IMR-90 (cell line): Measurements from ENCODE around the gene KIF16B. TPM values are rescaled to one million over a fixed set of nuclear protein-coding genes. Genes with fewer than 3 reads are reported as not detected.

ENCODE experiments used
- ATAC-seq: fragments of 200-7000 bp; cut with Tn5 transposase; 2 replicates; pipeline ENCODE4 v1.9.1; 2020; ENCODE audit warnings: low read depth, mild to moderate bottlenecking, moderate library complexity
- BruUV-seq: library from RNA; stranded (reverse); fragments of 400-500 nt; replicated peaks from 2 replicates; lab custom pipeline; 2021; lab: Mats Ljungman, UMichigan
- CTCF ChIA-PET: fragments of 300-600 bp; formaldehyde crosslinking; extraction: SDS; loops from one replicate; lab custom pipeline; 2021; ENCODE audit warnings: antibody characterized with exemption; lab: Yijun Ruan, JAX
- POLR2A ChIA-PET: fragments of 300-600 bp; sonication (Branson Sonifier 250); formaldehyde crosslinking; loops from one replicate; lab custom pipeline; 2022; ENCODE audit warnings: antibody characterized with exemption; ENCODE audit not compliant: unreplicated experiment; lab: Charles Lee
- DNase-seq: peaks from one replicate; pipeline ENCODE4 v3.0.0; 2013
- H2AFZ ChIP-seq: replicated peaks from 2 replicates; pipeline ENCODE3; 2013; ENCODE audit warnings: low read length, mild to moderate bottlenecking; ENCODE audit not compliant: poor library complexity
- H2AK5ac ChIP-seq: 2 replicates; pipeline ENCODE4 v1.6.1; 2013; ENCODE audit warnings: low read depth, low read length, inconsistent platforms
- H2AK9ac ChIP-seq: replicated peaks from 2 replicates; pipeline ENCODE3; 2013; ENCODE audit warnings: mild to moderate bottlenecking, low read depth, low read length, moderate library complexity; ENCODE audit not compliant: poor library complexity
- H2BK120ac ChIP-seq: 2 replicates; pipeline ENCODE4 v1.6.1; 2013; ENCODE audit warnings: low read depth, low read length, inconsistent platforms
- H2BK15ac ChIP-seq: 3 replicates; pipeline ENCODE4 v1.6.1; 2013; ENCODE audit warnings: low read depth, low read length, inconsistent platforms
- H2BK20ac ChIP-seq: 2 replicates; pipeline ENCODE4 v1.6.1; 2013; ENCODE audit warnings: low read depth, mild to moderate bottlenecking, inconsistent platforms, low read length, moderate library complexity
- H2BK5ac ChIP-seq: 2 replicates; pipeline ENCODE4 v1.6.1; 2013; ENCODE audit warnings: mild to moderate bottlenecking, low read depth, low read length, inconsistent platforms; ENCODE audit not compliant: poor library complexity, severe bottlenecking
- H3K14ac ChIP-seq: replicated peaks from 2 replicates; pipeline ENCODE4 v1.6.1; 2013; ENCODE audit warnings: low read depth, low read length, inconsistent platforms
- H3K18ac ChIP-seq: 2 replicates; pipeline ENCODE4 v1.6.1; 2013; ENCODE audit warnings: low read depth, low read length, control low read depth
- H3K23ac ChIP-seq: 2 replicates; pipeline ENCODE4 v1.6.1; 2013; ENCODE audit warnings: low read depth, low read length, inconsistent platforms
- H3K27ac ChIP-seq: 2 replicates; pipeline ENCODE4 v1.5.1; 2013; ENCODE audit warnings: mild to moderate bottlenecking, control low read depth, low read length; ENCODE audit not compliant: insufficient read depth
- H3K27me3 ChIP-seq: 2 replicates; pipeline ENCODE4 v1.6.1; 2013; ENCODE audit warnings: low read length; ENCODE audit not compliant: control insufficient read depth, insufficient read depth
- H3K36me3 ChIP-seq: 2 replicates; pipeline ENCODE4 v1.6.1; 2013; ENCODE audit warnings: low read length, mixed read lengths; ENCODE audit not compliant: control insufficient read depth, insufficient read depth
- H3K4ac ChIP-seq: 2 replicates; pipeline ENCODE4 v1.6.1; 2013; ENCODE audit warnings: low read depth, low read length, inconsistent platforms
- H3K4me1 ChIP-seq: 2 replicates; pipeline ENCODE4 v1.6.1; 2013; ENCODE audit warnings: low read length, mixed read lengths; ENCODE audit not compliant: control insufficient read depth, insufficient read depth
- H3K4me2 ChIP-seq: 2 replicates; pipeline ENCODE4 v1.6.1; 2013; ENCODE audit warnings: low read depth, mild to moderate bottlenecking, control low read depth, low read length, moderate library complexity
- H3K4me3 ChIP-seq: 2 replicates; pipeline ENCODE4 v1.5.1; 2013; ENCODE audit warnings: low read depth, mild to moderate bottlenecking, control low read depth, low read length, moderate library complexity; ENCODE audit not compliant: insufficient read depth
- H3K56ac ChIP-seq: 2 replicates; pipeline ENCODE4 v1.6.1; 2013; ENCODE audit warnings: low read length, inconsistent platforms; ENCODE audit not compliant: insufficient read depth; ENCODE audit errors: extremely low read depth
- H3K79me1 ChIP-seq, 2 experiments: 2 replicates each; pipeline ENCODE4 v1.6.1; 2013; ENCODE audit warnings: low read length in 2 of 2, inconsistent platforms in 1 of 2, low read depth in 1 of 2
- H3K9ac ChIP-seq: 2 replicates; pipeline ENCODE4 v1.6.1; 2013; ENCODE audit warnings: low read depth, low read length, control low read depth
- H3K9me1 ChIP-seq: 2 replicates; pipeline ENCODE4 v1.6.1; 2013; ENCODE audit warnings: low read length, inconsistent platforms; ENCODE audit not compliant: insufficient read depth
- H3K9me3 ChIP-seq: 2 replicates; pipeline ENCODE4 v1.6.1; 2013; ENCODE audit warnings: low read length; ENCODE audit not compliant: control insufficient read depth, insufficient read depth
- H4K20me1 ChIP-seq: 2 replicates; pipeline ENCODE4 v1.6.1; 2013; ENCODE audit warnings: low read length, inconsistent platforms; ENCODE audit not compliant: insufficient read depth
- H4K5ac ChIP-seq: 2 replicates; pipeline ENCODE4 v1.6.1; 2013; ENCODE audit warnings: mild to moderate bottlenecking, low read depth, low read length, control low read depth
- H4K8ac ChIP-seq, 2 experiments: 2 replicates each; pipeline ENCODE4 v1.6.1; 2013; ENCODE audit warnings: low read depth in 2 of 2, low read length in 2 of 2, control low read depth in 1 of 2, inconsistent platforms in 1 of 2
- H4K91ac ChIP-seq: 2 replicates; pipeline ENCODE4 v1.6.1; 2013; ENCODE audit warnings: low read depth, low read length, inconsistent platforms; ENCODE audit not compliant: insufficient read depth
- CEBPB ChIP-seq: IDR thresholded peaks from 2 replicates; pipeline ENCODE4 v1.6.1; 2012; ENCODE audit warnings: low read depth, low read length, improper control_type of control experiment
- CHD1 ChIP-seq: IDR thresholded peaks from 2 replicates; pipeline ENCODE4 v1.6.1; 2012; ENCODE audit warnings: low read depth, low read length, improper control_type of control experiment
- FOS ChIP-seq: fragments of 150-350 bp; IDR thresholded peaks from 2 replicates; pipeline ENCODE4 v1.6.1; 2016; ENCODE audit warnings: low read depth, low read length
- MAFK ChIP-seq: IDR thresholded peaks from 2 replicates; pipeline ENCODE4 v1.6.1; 2012; ENCODE audit warnings: low read depth, low read length, improper control_type of control experiment
- MAZ ChIP-seq: IDR thresholded peaks from 2 replicates; pipeline ENCODE4 v1.6.1; 2012; ENCODE audit warnings: low read depth, mild to moderate bottlenecking, low read length, improper control_type of control experiment, moderate library complexity, borderline replicate concordance
- MXI1 ChIP-seq: IDR thresholded peaks from 2 replicates; pipeline ENCODE4 v1.6.1; 2012; ENCODE audit warnings: low read depth, mild to moderate bottlenecking, low read length, moderate library complexity, borderline replicate concordance
- NFE2L2 ChIP-seq: fragments of 150-350 bp; IDR thresholded peaks from 2 replicates; pipeline ENCODE4 v1.6.1; 2016; ENCODE audit warnings: low read depth, mild to moderate bottlenecking, low read length
- RAD21 ChIP-seq: IDR thresholded peaks from 2 replicates; pipeline ENCODE4 v1.6.1; 2012; ENCODE audit warnings: low read length, improper control_type of control experiment
- RCOR1 ChIP-seq: IDR thresholded peaks from 2 replicates; pipeline ENCODE4 v1.6.1; 2012; ENCODE audit warnings: mild to moderate bottlenecking, low read length, improper control_type of control experiment; ENCODE audit not compliant: insufficient replicate concordance
- WGBS, 2 experiments: methylation state at CpG; one replicate each; pipeline versions ENCODE4 v1.1.5 to v1.1.7; 2013; ENCODE audit warnings: missing lambda C conversion rate in 2 of 2; ENCODE audit not compliant: insufficient read length in 1 of 2; ENCODE audit errors: extremely low coverage in 2 of 2; 5-methylcytosine and 5-hydroxymethylcytosine counted together
- dilution Hi-C: fragments of 300-500 bp; cut with HindIII; formaldehyde crosslinking; loops from one replicate; pipeline ENCODE4 v1.14.3; 2018; ENCODE audit warnings: low sequenced_read_pairs; ENCODE audit not compliant: unreplicated experiment
- in situ Hi-C: fragments of 300-500 bp; cut with MboI; formaldehyde crosslinking; loops from 3 replicates; pipeline ENCODE4 v1.14.3; 2019; ENCODE audit warnings: low sequenced_read_pairs, inconsistent platforms, mixed read lengths
- intact Hi-C: fragments of 100-400 bp; cut with micrococcal nuclease; formaldehyde crosslinking; loops from 2 replicates; pipeline ENCODE4 v1.10.0; 2022
- polyA plus RNA-seq, 3 experiments: library from polyadenylated mRNA; depleted of rRNA; stranded (reverse); fragments of >200 nt; gene quantifications; 2 replicates each; pipeline ENCODE4 v1.2.3, GENCODE V29; 2012; ENCODE audit warnings: low replicate concordance in 1 of 3
- total RNA-seq: library from RNA; depleted of rRNA; stranded (reverse); fragments of >200 nt; gene quantifications from 2 replicates; pipeline ENCODE4 v1.2.3, GENCODE V29; 2012
- TF ChIP-seq, protein P1 (sequence below): conservative IDR thresholded peaks from 2 replicates; pipeline ENCODE4 v1.5.1; 2012; ENCODE audit warnings: mild to moderate bottlenecking, low read depth, low read length, improper control_type of control experiment

Gene KIF16B
- total and polyA plus RNA-seq, 2 of the 4 experiments (the other 2 are of a cell fraction), result 4.7 to 10.0 TPM

DNA sequence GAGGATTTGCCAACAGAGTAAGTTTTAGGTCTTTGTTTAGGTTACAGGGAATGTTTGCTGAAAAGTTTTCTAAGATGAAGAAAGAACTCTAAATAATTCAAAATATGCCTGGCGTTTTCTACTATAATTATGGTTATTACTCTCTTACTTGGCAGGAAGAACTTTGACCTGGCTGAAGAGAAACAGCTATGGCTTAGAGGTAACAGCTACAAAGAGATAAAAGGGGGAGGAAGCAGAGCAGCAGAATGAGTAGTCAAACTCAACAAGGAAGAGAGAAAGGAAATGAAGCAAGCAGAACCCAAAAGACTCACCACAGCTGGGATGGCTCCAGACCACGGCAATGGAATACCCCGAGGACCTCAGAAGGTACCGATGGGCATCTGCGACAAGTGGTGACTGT lies 95.6 kb downstream of the KIF16B start:
- H3K36me3 ChIP-seq, result no peaks in the 10 kb centered on the region
- no peaks in the 10 kb centered on the region for H3K79me1 ChIP-seq
- no peak overlapping the region for H2AFZ ChIP-seq
- 0 out of 2 replicates have a peak, but pooled peaks cover 4% of the 10 kb centered on the region for H3K9me1 ChIP-seq
- H2BK120ac ChIP-seq, result peak overlapping the region; percentile 21; the same call in 1 of the 2 replicates
- no TSS peak for BruUV-seq
- H3K18ac ChIP-seq, result peak overlapping the region; percentile 85
- H3K9me3 ChIP-seq, result no peaks in the 10 kb centered on the region
- H3K4me3 ChIP-seq, result no peak overlapping the region
- H3K9ac ChIP-seq, result no peak overlapping the region
- H3K27me3 ChIP-seq, result no peaks in the 10 kb centered on the region
- peaks cover 9% of the 10 kb centered on the region for H3K4me1 ChIP-seq
- TF ChIP-seq MXI1 (no peak), NFE2L2 (no peak), FOS (no peak), CHD1 (no peak), RAD21 (no peak), MAFK (no peak), RCOR1 (no peak), CEBPB (no peak), MAZ (no peak)
- TF ChIP-seq, protein P1, sequence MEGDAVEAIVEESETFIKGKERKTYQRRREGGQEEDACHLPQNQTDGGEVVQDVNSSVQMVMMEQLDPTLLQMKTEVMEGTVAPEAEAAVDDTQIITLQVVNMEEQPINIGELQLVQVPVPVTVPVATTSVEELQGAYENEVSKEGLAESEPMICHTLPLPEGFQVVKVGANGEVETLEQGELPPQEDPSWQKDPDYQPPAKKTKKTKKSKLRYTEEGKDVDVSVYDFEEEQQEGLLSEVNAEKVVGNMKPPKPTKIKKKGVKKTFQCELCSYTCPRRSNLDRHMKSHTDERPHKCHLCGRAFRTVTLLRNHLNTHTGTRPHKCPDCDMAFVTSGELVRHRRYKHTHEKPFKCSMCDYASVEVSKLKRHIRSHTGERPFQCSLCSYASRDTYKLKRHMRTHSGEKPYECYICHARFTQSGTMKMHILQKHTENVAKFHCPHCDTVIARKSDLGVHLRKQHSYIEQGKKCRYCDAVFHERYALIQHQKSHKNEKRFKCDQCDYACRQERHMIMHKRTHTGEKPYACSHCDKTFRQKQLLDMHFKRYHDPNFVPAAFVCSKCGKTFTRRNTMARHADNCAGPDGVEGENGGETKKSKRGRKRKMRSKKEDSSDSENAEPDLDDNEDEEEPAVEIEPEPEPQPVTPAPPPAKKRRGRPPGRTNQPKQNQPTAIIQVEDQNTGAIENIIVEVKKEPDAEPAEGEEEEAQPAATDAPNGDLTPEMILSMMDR, result no peak
- H3K23ac ChIP-seq, result no peak overlapping the region
- dilution Hi-C loops (no loop called here), in situ Hi-C loops (no loop called here), intact Hi-C loops (no loop called here)
- ChIA-PET CTCF (interaction anchor here (0.6 kb wide), 1 partner anchor 181 kb away, joined by 3 read pairs; no protein-coding TSS in a partner anchor), POLR2A (no interaction called here)
- H3K27ac ChIP-seq, result peak overlapping the region; percentile 87; the same call in 1 of the 2 replicates
- no peak overlapping the region for H4K8ac ChIP-seq
- DNase-seq (peak; percentile 30), ATAC-seq (peak; percentile 35)
- H3K14ac ChIP-seq, result no peak overlapping the region
- no peak overlapping the region; the same call in 1 of the 2 replicates for H3K4ac ChIP-seq
- H4K5ac ChIP-seq, result peak overlapping the region; percentile 43
- no peak overlapping the region for H4K91ac ChIP-seq
- no peaks in the 10 kb centered on the region for H4K20me1 ChIP-seq
- peak overlapping the region; percentile 68 for H3K4me2 ChIP-seq
- peak overlapping the region; percentile 64 for H2BK5ac ChIP-seq
- peak overlapping the region; percentile 51; the same call in 1 of the 2 replicates for H2BK20ac ChIP-seq
- H2AK5ac ChIP-seq, result no peak overlapping the region
- H2BK15ac ChIP-seq, result no peak overlapping the region; the same call in 2 of the 3 replicates
- WGBS, 2 experiments, result 63% methylated on average over 4 of the region's 5 CpGs; no CpG with 5 or more reads in 1 of the 2 experiments
- H2AK9ac ChIP-seq, result no peak overlapping the region
- H3K56ac ChIP-seq, result no peak overlapping the region
